ENCODE measurements around the gene FBXW8. TPM values are rescaled to one million over a fixed set of nuclear protein-coding genes. Genes with fewer than 3 reads are reported as not detected.

FBXW8 gene
- total and polyA plus RNA-seq, 2 donors (not counting 1 experiment from before 2014, with no cell fraction given), result 12.1 to 23.5 TPM

DNA sequence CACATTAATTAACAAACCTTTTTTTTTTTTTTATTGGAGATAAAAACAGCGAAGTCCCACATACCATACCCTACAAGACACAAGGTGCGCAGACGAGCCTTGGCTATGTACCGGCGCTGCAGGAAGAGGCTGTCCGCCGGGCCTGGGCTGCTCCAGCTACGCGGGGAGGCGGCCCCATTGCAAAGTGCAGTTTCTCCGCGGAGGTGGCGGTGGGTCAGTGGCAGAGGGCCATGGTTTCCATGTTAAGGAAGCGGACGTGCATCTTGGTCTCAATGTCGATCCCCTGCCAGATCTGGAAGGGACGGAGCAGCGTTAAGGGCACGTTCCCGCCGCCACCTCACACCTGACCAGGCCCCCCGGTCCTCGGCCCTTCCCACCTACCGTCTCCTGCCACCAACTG, 128.2 kb downstream of the FBXW8 start:
- DNase-seq (no peak), ATAC-seq (ENCODE audit: low read depth) (no peak)
- Histone ChIP-seq H3K4me1 (ENCODE audit: control insufficient read depth in 2 of 2, insufficient read depth in 2 of 2, low read length in 2 of 2) (no peaks in the 10 kb centered on the region), H3K9me3 (ENCODE audit: control extremely low read depth in 1 of 3, control insufficient read depth in 2 of 3, insufficient read depth in 1 of 3, low read length in 2 of 3) (no peaks in the 10 kb centered on the region), H3K4me2 (replicated peaks; ENCODE audit: low read depth, low read length, poor library complexity, severe bottlenecking) (no peak overlapping the region), H3K36me3 (replicated peaks in 1 of 2; ENCODE audit: control extremely low read depth in 1 of 2, control insufficient read depth in 1 of 2, extremely low read depth in 1 of 2, insufficient read depth in 2 of 2, low read length in 1 of 2) (no peaks in the 10 kb centered on the region), H3K79me2 (ENCODE audit: control insufficient read depth, insufficient read depth, low read length) (no peaks in the 10 kb centered on the region), H3K27ac (ENCODE audit: low read length in 2 of 2) (no peak overlapping the region), H4K20me1 (ENCODE audit: control insufficient read depth, insufficient read depth, low read length, poor library complexity, severe bottlenecking) (no peaks in the 10 kb centered on the region), H3K9ac (ENCODE audit: low read length) (no peak overlapping the region), H3K4me3 (ENCODE audit: control extremely low read depth in 1 of 5, extremely low read depth in 1 of 5, insufficient read depth in 1 of 5, low read depth in 2 of 5, low read length in 4 of 5) (no peak overlapping the region), H3K27me3 (replicated peaks in 1 of 4; ENCODE audit: control extremely low read depth in 1 of 4, control insufficient read depth in 3 of 4, insufficient read depth in 4 of 4, low read length in 3 of 4) (peaks cover 0 to 3% (median 0%) of the 10 kb centered on the region in 4 experiments), H2AFZ (ENCODE audit: insufficient read depth, low read depth, low read length, poor library complexity, severe bottlenecking) (no peak overlapping the region)
- Mint-ChIP-seq H3K4me3 (no peak overlapping the region), H3K9me3 (ENCODE audit: insufficient read depth) (no peaks in the 10 kb centered on the region), H3K27me3 (no peaks in the 10 kb centered on the region), H3K4me1 (no peaks in the 10 kb centered on the region), H3K27ac (no peak overlapping the region)
- intact Hi-C loops (cut with micrococcal nuclease), result no loop called here
- POLR2A ChIA-PET, result no interaction called here
- TF ChIP-seq, protein P1, sequence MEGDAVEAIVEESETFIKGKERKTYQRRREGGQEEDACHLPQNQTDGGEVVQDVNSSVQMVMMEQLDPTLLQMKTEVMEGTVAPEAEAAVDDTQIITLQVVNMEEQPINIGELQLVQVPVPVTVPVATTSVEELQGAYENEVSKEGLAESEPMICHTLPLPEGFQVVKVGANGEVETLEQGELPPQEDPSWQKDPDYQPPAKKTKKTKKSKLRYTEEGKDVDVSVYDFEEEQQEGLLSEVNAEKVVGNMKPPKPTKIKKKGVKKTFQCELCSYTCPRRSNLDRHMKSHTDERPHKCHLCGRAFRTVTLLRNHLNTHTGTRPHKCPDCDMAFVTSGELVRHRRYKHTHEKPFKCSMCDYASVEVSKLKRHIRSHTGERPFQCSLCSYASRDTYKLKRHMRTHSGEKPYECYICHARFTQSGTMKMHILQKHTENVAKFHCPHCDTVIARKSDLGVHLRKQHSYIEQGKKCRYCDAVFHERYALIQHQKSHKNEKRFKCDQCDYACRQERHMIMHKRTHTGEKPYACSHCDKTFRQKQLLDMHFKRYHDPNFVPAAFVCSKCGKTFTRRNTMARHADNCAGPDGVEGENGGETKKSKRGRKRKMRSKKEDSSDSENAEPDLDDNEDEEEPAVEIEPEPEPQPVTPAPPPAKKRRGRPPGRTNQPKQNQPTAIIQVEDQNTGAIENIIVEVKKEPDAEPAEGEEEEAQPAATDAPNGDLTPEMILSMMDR (IDR thresholded peaks at IDR 0.05), result no peak
- 96% methylated on average over 21 of the region's 24 CpGs for WGBS (ENCODE audit: insufficient coverage)
- CTCF ChIA-PET, result no interaction called here

DNA sequence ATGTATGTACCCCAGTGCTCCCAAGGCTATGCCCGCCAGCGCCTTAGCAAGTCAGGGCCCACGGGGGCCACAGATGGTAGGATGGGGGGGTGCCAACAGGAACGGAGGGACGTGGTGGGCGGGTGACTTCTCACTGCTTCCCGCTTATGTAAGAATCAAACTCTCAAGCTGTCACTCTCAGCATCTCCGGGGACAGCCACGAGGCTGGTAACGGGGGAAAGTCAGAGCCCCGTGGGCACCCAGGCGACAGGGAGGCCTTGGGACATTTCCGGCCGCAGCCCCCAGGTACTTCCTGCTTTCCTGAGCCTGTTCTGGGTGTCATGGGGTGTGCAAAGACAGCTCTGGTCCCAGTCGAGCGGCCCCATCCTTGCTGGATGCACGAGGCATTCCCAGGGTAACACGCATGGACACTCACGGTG, 129.2 kb downstream of the FBXW8 start:
- Histone ChIP-seq H4K20me1 (ENCODE audit: control insufficient read depth, insufficient read depth, low read length, poor library complexity, severe bottlenecking) (no peaks in the 10 kb centered on the region), H3K27ac (ENCODE audit: low read length in 2 of 2) (no peak overlapping the region), H3K4me1 (ENCODE audit: control insufficient read depth in 2 of 2, insufficient read depth in 2 of 2, low read length in 2 of 2) (no peaks in the 10 kb centered on the region), H3K4me2 (replicated peaks; ENCODE audit: low read depth, low read length, poor library complexity, severe bottlenecking) (no peak overlapping the region), H3K9me3 (ENCODE audit: control extremely low read depth in 1 of 3, control insufficient read depth in 2 of 3, insufficient read depth in 1 of 3, low read length in 2 of 3) (no peaks in the 10 kb centered on the region), H3K9ac (ENCODE audit: low read length) (no peak overlapping the region), H3K79me2 (ENCODE audit: control insufficient read depth, insufficient read depth, low read length) (no peaks in the 10 kb centered on the region), H3K4me3 (ENCODE audit: control extremely low read depth in 1 of 5, extremely low read depth in 1 of 5, insufficient read depth in 1 of 5, low read depth in 2 of 5, low read length in 4 of 5) (no peak overlapping the region), H3K36me3 (replicated peaks in 1 of 2; ENCODE audit: control extremely low read depth in 1 of 2, control insufficient read depth in 1 of 2, extremely low read depth in 1 of 2, insufficient read depth in 2 of 2, low read length in 1 of 2) (no peaks in the 10 kb centered on the region), H2AFZ (ENCODE audit: insufficient read depth, low read depth, low read length, poor library complexity, severe bottlenecking) (no peak overlapping the region), H3K27me3 (replicated peaks in 1 of 4; ENCODE audit: control extremely low read depth in 1 of 4, control insufficient read depth in 3 of 4, insufficient read depth in 4 of 4, low read length in 3 of 4) (peaks cover 0 to under 1% (median 0%) of the 10 kb centered on the region in 4 experiments)
- Mint-ChIP-seq H3K27ac (no peak overlapping the region), H3K4me3 (no peak overlapping the region), H3K4me1 (no peaks in the 10 kb centered on the region), H3K27me3 (no peaks in the 10 kb centered on the region), H3K9me3 (ENCODE audit: insufficient read depth) (no peaks in the 10 kb centered on the region)
- no peak for ATAC-seq (ENCODE audit: low read depth)
- TF ChIP-seq, protein P1 (IDR thresholded peaks at IDR 0.05), result no peak
- TF ChIP-seq EZH2 (IDR thresholded peaks at IDR 0.05; ENCODE audit: borderline replicate concordance, insufficient read depth, low read depth, low read length, poor library complexity, severe bottlenecking), result no peak
- ChIA-PET CTCF (no interaction called here), POLR2A (no interaction called here)
- WGBS (ENCODE audit: insufficient coverage), result 69% methylated on average over 18 of the region's 19 CpGs
- intact Hi-C loops (cut with micrococcal nuclease), result no loop called here
- no peak for DNase-seq
